Right lung (tissue), 5 donors: ENCODE results near the gene EPHB2. TPM values are rescaled to one million over a fixed set of nuclear protein-coding genes. Genes with fewer than 3 reads are reported as not detected.
"Not testable (repeated sequence)": the region's sequence is repeated elsewhere in the genome, so short reads cannot be mapped to it uniquely, and the experiment has no call there.

Experiments
- DNase-seq, 2 donors: peaks; one replicate each; pipeline ENCODE4 v3.0.0-alpha.2; 2013
- polyA plus RNA-seq, 5 donors: library from polyadenylated mRNA; unstranded; fragments of 120-200 nt; gene quantifications; one replicate each; pipeline versions ENCODE4 v1.2.1 to v1.2.3, GENCODE V29; 2013; ENCODE audit warnings: inconsistent platforms in 1 of 5, low replicate concordance in 1 of 5; ENCODE audit not compliant: insufficient read length in 5 of 5, insufficient read depth in 1 of 5

The EPHB2 gene
- polyA plus RNA-seq, 5 donors: 14.6 to 20.0 (median 15.1) TPM

DNA sequence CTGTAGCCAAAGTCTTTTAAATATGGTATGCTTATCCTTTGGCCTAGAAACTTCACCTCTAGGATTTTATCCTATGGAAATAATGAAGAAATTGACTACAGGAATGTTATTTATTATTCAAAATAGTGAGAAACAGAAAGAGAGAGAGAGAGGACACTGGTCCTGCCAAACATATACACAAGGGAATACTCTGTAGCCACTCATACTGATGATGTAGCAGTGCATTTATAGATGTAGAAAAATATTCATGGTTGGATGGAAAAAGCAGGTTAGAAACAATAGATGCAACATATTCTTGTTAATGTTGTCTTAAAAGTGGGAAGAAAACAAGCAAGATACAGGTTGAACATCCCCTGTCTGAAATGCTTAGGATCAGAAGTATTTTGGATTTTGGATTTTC is 22.2 kb upstream of the EPHB2 start:
- DNase-seq: no peak

- no peak for DNase-seq
Observed at GRCh38 chr1:22689505-22689904, 21.1 kb upstream of the EPHB2 start.

DNA sequence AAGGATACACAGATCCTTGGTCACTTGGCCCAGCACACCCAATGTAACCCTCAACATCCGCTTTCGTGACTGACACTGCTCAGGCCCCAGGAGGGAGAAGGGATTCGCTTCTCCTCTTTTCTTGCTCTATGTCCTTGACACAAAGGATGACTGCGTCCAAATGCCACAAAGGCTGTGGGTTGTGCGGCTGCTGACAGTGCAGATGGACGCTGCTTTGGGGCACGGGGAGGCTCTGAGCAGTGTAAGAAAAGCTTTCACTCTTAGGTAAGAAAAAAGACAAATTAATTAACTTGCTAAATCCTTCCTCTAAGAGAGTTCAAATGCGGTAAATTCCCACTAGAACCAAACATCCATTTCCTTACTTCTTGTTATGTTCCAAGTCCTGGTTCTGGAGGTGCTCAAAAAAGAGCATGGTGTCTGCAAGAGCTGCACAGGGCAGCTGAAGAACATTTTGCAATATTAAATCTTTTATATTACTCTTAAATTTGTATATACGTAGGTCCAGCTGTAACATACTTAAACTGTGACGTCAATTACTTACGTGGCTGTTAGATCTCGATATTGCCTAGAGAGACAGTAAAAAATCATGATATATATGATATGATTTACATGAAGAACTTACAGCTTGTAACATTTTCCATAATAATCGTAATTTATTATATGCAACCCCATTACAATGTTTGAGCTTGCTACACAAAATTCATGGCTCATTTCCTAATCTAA is 19.4 kb upstream of the EPHB2 start:
- no peak for DNase-seq

GRCh38 chr1:22694172-22694571 is 16.5 kb upstream of the EPHB2 start:
- no peak for DNase-seq

DNA sequence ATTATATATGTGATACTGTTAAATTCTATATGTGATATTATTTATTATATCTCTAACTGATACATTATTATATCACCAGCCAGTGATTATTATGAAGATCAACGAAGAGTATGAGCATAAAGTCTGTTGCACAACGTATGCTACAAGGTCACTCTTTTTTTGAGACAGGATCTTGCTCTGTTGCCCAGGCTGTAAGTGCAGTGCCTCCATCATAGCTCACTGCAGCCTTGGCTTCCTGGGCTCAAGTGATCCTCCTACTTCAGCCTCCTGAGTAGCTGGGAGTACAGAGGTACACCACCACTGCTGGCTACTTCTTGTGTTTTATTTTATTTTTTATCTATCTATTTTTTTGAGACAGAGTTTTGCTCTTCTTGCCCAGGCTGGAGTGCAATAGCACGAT is 14.0 kb upstream of the EPHB2 start:
- no peak for DNase-seq

- DNase-seq: no peak
Observed at GRCh38 chr1:22697980-22698379, 12.7 kb upstream of the EPHB2 start.

GRCh38 chr1:22699681-22700520 is 10.7 kb upstream of the EPHB2 start:
- no peak for DNase-seq

DNA sequence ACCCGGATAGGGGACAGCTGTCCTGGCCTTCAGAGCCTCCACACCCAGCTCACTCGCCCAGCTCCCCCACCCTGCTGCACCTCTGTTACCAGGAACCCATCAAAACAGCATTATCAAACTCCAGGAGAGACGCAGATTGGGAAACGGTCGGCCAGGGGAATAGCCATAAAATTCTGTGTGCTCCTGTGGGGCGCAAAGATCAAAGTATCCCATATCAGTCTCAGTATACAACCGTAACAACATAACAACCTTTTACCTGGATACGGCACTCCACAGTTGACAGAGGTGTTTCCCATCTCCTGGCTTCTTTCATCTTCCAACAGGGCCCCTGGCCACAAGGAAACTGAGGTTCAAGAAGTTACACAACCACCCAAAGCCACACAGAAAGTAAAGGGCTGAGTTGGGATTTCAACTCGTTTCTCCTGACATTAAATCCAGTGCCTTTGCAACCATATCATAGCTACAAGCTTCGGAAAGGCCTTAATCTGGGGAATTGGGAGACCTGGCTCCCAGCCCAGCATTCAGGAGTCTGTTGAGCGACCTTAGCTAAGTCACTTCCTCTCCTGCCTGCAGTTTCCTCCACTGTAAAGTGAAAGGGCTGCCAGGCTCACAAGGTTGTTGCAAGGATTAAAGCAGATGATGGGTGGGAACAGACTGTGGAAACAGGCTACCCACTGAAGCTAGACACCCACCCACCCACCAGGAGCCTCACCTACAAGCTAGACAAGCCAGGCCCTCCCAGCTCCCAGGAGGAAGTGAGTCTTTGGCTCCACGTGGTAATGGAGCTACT is 8.1 kb upstream of the EPHB2 start:
- no peak for DNase-seq

GRCh38 chr1:22704440-22705067 is 6.1 kb upstream of the EPHB2 start:
- DNase-seq: peak; percentile 67 to 73

DNA sequence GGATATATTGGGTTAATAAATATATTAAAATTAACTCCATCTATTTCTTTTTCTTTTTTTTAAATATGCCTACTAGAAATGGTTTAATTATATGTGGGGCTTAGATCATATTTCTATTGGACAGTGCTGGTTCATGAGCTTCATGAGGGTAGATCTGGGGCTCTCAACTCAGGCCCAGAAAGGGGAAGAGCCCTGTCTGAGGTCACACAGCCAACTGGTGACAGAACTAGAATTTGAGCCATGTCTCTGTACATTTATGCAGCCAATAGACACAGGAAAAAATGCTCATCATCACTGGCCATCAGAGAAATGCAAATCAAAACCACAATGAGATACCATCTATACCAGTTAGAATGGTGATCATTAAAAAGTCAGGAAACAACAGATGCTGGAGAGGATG is 5.1 kb upstream of the EPHB2 start:
- DNase-seq: no peak

DNA sequence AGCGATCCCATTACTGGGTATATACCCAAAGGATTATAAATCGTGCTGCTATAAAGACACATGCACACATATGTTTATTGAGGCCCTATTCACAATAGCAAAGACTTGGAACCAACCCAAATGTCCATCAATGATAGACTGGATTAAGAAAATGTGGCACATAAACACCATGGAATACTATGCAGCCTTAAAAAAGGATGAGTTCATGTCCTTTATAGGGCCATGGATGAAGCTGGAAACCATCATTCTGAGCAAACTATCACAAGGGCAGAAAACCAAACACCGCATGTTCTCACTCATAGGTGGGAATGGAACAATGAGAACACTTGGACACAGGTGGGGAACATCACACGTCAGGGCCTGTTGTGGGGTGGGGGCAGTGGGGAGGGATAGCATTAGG is 4.5 kb upstream of the EPHB2 start:
- not testable (repeated sequence) for DNase-seq

- no peak for DNase-seq
Observed at GRCh38 chr1:22708777-22709176, 1.9 kb upstream of the EPHB2 start.

DNA sequence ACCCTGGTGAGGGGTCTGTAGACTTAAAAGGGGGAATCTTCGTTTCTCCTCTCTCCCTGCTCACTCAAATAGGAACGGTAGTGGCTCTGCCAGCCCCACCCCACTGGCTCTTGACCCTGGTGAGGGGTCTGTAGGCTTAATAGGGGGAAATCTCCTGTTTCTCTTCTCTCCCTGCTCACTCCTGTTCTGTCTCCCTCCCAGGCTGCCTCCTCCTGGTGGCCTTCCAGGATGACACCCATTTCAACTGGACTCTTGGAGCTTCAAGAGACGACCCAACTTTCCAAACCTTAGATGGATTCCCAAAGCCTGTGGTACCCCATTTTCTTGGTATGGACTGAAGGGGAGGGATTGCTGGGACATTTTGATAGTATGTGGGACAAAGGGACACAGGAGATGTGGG is 1.4 kb upstream of the EPHB2 start:
- DNase-seq: no peak

DNA sequence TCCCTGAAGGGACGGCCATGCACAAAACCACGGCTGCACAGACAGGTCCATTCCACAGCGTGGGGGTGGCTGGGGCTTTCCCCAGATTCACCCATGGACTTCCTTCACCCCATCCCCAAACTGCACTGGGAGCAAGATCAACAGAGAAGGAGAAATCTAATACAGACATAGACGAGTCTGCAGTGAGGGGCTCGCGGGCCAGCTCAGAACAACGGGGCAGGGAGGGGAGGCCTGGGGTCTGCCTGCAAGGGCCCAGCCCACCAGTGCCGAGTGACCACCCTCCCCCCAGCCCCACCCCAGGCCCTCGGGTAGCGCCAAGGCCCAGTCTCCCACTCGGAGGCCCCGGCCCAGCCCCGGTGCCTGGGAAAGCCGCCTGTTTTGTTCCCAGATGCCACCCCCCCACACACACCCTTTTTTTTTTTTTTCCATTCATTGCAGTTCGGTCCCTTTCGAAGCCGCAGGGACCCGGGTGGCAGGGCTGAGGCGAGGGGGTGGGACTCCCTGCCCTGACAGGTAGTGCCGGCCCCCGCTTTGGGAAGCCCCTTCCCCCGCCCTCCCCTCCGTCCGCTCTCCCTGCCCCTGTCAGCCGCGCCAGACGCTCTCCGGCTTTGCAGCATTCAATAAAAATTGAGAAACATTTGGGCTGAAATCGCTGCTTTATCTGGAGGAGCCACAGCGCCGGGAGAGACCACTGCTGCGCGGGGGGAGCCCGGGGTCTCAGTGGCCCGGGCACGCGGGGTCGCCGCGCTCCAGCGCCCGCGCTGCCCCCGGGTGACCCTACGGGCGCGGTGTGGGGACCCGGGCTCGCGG is 543 bp upstream of the EPHB2 start:
- peak; percentile 70 to 75 for DNase-seq

GRCh38 chr1:22711071-22711470 is 432 bp downstream of the EPHB2 start:
- DNase-seq: no peak

DNA sequence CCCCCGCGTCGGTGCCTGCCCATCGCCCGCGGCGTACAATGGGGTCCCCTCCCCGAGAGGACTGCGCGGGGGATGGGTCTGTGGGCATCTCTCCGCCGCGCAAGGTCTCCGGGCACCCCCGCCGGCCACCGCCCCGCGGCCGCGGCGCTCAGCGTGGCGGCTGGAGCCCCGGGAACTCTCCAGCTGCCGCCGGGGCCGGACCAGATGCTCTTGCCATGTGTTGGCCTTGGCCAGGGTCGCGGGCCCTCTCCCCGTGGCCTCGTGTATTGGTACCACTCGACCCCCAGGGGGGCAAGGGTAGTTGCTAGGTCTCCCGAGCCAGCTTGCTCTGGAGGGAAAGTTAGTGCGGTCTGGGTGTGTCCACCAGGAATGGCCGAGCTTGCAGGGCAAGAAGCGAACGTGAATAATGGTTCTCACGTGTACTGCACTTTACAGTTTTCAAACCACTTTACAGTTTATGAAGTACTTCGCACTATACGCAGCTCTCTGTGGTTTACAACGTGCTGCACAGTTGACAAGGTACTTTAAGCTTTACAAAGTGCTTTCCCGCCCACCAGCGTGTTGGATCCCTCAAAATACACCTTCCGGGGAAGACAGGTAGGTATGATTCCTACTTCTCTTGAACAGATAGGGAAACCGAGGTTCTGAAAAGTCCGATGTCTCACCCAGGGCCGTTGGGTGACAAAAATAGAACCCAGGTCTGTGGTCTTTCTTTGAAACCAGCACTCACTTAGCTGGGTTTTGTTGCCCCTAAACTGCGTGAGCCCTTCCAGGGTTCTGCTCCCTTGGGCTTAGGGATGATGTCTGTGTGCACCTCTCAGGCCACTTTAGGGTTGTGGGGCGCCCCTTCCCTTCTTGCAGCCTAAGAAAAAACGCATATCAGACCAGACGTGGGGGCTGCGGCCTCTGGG is 1.2 kb downstream of the EPHB2 start:
- no peak for DNase-seq

GRCh38 chr1:22712502-22713271 is 2.0 kb downstream of the EPHB2 start:
- peak in 1 of 2 donors; percentile 35 for DNase-seq

DNA sequence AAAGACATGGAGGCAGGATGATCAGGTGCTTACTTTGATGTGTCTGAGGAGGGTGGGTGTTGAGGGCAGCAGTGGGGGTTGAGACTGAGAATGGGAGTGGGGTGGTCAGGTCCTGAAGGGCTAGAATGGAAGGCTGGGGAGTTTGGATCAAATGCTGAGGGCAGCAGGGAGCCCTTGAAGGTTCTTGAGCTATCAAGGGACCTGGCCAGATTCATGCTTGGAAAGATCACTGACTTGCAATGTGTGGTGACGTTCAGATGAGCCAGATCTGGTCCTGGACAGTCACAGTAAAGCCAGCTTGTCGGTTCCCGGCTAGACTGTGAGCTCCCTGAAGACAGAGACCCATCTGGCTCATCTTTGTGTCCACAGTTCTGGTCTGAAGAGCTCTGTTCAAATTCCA is 3.8 kb downstream of the EPHB2 start:
- no peak for DNase-seq
